Activated effector memory CD4-positive, alpha-beta T cell treated with anti-CD3 and anti-CD28 coated beads, Interleukin-2, amount 50 U/mL, for 16 hours (primary cell): ENCODE results near the gene MAPRE2.

ENCODE experiments used
- DNase-seq: peaks from one replicate; pipeline ENCODE4 v3.0.0-alpha.2; 2020

Gene MAPRE2

GRCh38 chr18:35038881-35039491 is 2.2 kb upstream of the MAPRE2 start:
- no peak for DNase-seq

- DNase-seq, result no peak
Observed at GRCh38 chr18:35040638-35040987, 600 bp upstream of the MAPRE2 start.

- DNase-seq, result no peak
Observed at GRCh38 chr18:35041815-35042387, 688 bp downstream of the MAPRE2 start.

- DNase-seq, result no peak
Observed at GRCh38 chr18:35042389-35043071, 1.3 kb downstream of the MAPRE2 start.

GRCh38 chr18:35043207-35043606 is 2.0 kb downstream of the MAPRE2 start:
- DNase-seq, result no peak

- DNase-seq, result no peak
Observed at GRCh38 chr18:35045121-35045520, 3.9 kb downstream of the MAPRE2 start.

- no peak for DNase-seq
Observed at GRCh38 chr18:35045806-35046205, 4.6 kb downstream of the MAPRE2 start.

GRCh38 chr18:35047697-35048292 is 6.6 kb downstream of the MAPRE2 start:
- no peak for DNase-seq

GRCh38 chr18:35049111-35050027 is 8.2 kb downstream of the MAPRE2 start:
- no peak for DNase-seq

- DNase-seq, result no peak
Observed at GRCh38 chr18:35050028-35050546, 8.9 kb downstream of the MAPRE2 start.

- DNase-seq, result no peak
Observed at GRCh38 chr18:35050705-35051195, 9.5 kb downstream of the MAPRE2 start.

- no peak for DNase-seq
Observed at GRCh38 chr18:35051641-35052377, 10.6 kb downstream of the MAPRE2 start.

- no peak for DNase-seq
Observed at GRCh38 chr18:35054401-35054800, 13.2 kb downstream of the MAPRE2 start.

GRCh38 chr18:35055105-35055504 is 13.9 kb downstream of the MAPRE2 start:
- no peak for DNase-seq

GRCh38 chr18:35055726-35056125 is 14.5 kb downstream of the MAPRE2 start:
- no peak for DNase-seq

GRCh38 chr18:35059280-35059927 is 18.2 kb downstream of the MAPRE2 start:
- DNase-seq, result no peak

GRCh38 chr18:35060122-35060815 is 19.1 kb downstream of the MAPRE2 start:
- DNase-seq, result no peak

- no peak for DNase-seq
Observed at GRCh38 chr18:35061336-35061735, 20.1 kb downstream of the MAPRE2 start.

GRCh38 chr18:35061804-35062203 is 20.6 kb downstream of the MAPRE2 start:
- no peak for DNase-seq

GRCh38 chr18:35062408-35062807 is 21.2 kb downstream of the MAPRE2 start:
- DNase-seq, result no peak
